BLaER1 (cell line): Measurements from ENCODE around the gene DOCK4.

Experiments
- H3K27ac ChIP-seq: shearing (Covaris generic); formaldehyde crosslinking; 2 replicates; pipeline ENCODE4 v1.8.1; 2022
- H3K27me3 ChIP-seq: shearing (Covaris generic); formaldehyde crosslinking; 2 replicates; pipeline ENCODE4 v1.8.1; 2022
- H3K36me3 ChIP-seq: shearing (Covaris generic); formaldehyde crosslinking; 2 replicates; pipeline ENCODE4 v1.8.1; 2022
- H3K4me1 ChIP-seq: shearing (Covaris generic); formaldehyde crosslinking; 2 replicates; pipeline ENCODE4 v1.8.1; 2022
- H3K4me2 ChIP-seq: shearing (Covaris generic); formaldehyde crosslinking; 2 replicates; pipeline ENCODE4 v1.8.1; 2022
- H3K4me3 ChIP-seq: shearing (Covaris generic); formaldehyde crosslinking; 2 replicates; pipeline ENCODE4 v1.8.1; 2022
- H3K9ac ChIP-seq: shearing (Covaris generic); formaldehyde crosslinking; 2 replicates; pipeline ENCODE4 v1.8.1; 2022
- H3K9me3 ChIP-seq: shearing (Covaris generic); formaldehyde crosslinking; 2 replicates; pipeline ENCODE4 v1.8.1; 2022
- H4K20me1 ChIP-seq: shearing (Covaris generic); formaldehyde crosslinking; 2 replicates; pipeline ENCODE4 v1.8.1; 2022
- Cebpa-rat ChIP-seq: shearing (Covaris generic); IDR thresholded peaks from 2 replicates; pipeline ENCODE4 v1.8.1; 2022

DOCK4 gene

GRCh38 chr7:112018305-112019030 is 187.7 kb downstream of the DOCK4 start:
- Histone ChIP-seq H3K4me3 (no peak overlapping the region), H4K20me1 (no peaks in the 10 kb centered on the region), H3K9me3 (no peaks in the 10 kb centered on the region), H3K27ac (no peak overlapping the region), H3K9ac (no peak overlapping the region), H3K36me3 (no peaks in the 10 kb centered on the region), H3K4me2 (no peak overlapping the region), H3K4me1 (no peaks in the 10 kb centered on the region), H3K27me3 (no peaks in the 10 kb centered on the region)
- TF ChIP-seq Cebpa-rat = no peak

GRCh38 chr7:112015146-112015545 is 191.1 kb downstream of the DOCK4 start:
- no peaks in the 10 kb centered on the region for H4K20me1 ChIP-seq
- TF ChIP-seq Cebpa-rat = no peak
- no peak overlapping the region for H3K9ac ChIP-seq
- H3K4me3 ChIP-seq = no peak overlapping the region
- no peak overlapping the region for H3K4me2 ChIP-seq
- H3K27me3 ChIP-seq = no peaks in the 10 kb centered on the region
- no peaks in the 10 kb centered on the region for H3K36me3 ChIP-seq
- H3K9me3 ChIP-seq = no peaks in the 10 kb centered on the region
- H3K27ac ChIP-seq = no peak overlapping the region
- no peaks in the 10 kb centered on the region for H3K4me1 ChIP-seq

- no peaks in the 10 kb centered on the region for H4K20me1 ChIP-seq
- no peak overlapping the region for H3K27ac ChIP-seq
- no peak overlapping the region for H3K4me2 ChIP-seq
- H3K4me1 ChIP-seq = no peaks in the 10 kb centered on the region
- H3K9me3 ChIP-seq = no peaks in the 10 kb centered on the region
- H3K4me3 ChIP-seq = no peak overlapping the region
- no peaks in the 10 kb centered on the region for H3K36me3 ChIP-seq
- no peak overlapping the region for H3K9ac ChIP-seq
- no peak for TF ChIP-seq Cebpa-rat
- H3K27me3 ChIP-seq = no peaks in the 10 kb centered on the region
Observed at GRCh38 chr7:112014347-112014746, 191.9 kb downstream of the DOCK4 start.

GRCh38 chr7:112013274-112013673 is 192.9 kb downstream of the DOCK4 start:
- Histone ChIP-seq H3K9me3 (no peaks in the 10 kb centered on the region), H3K4me1 (no peaks in the 10 kb centered on the region), H3K4me2 (no peak overlapping the region), H3K27me3 (no peaks in the 10 kb centered on the region), H3K27ac (no peak overlapping the region), H3K9ac (no peak overlapping the region), H4K20me1 (no peaks in the 10 kb centered on the region), H3K36me3 (no peaks in the 10 kb centered on the region), H3K4me3 (no peak overlapping the region)
- no peak for TF ChIP-seq Cebpa-rat

GRCh38 chr7:112012242-112012641 is 194.0 kb downstream of the DOCK4 start:
- Histone ChIP-seq H3K4me3 (no peak overlapping the region), H3K9ac (no peak overlapping the region), H3K27me3 (no peaks in the 10 kb centered on the region), H3K4me1 (no peaks in the 10 kb centered on the region), H3K27ac (no peak overlapping the region), H4K20me1 (no peaks in the 10 kb centered on the region), H3K36me3 (no peaks in the 10 kb centered on the region), H3K9me3 (no peaks in the 10 kb centered on the region), H3K4me2 (no peak overlapping the region)
- no peak for TF ChIP-seq Cebpa-rat

- H3K4me2 ChIP-seq = no peak overlapping the region
- no peak overlapping the region for H3K4me3 ChIP-seq
- no peaks in the 10 kb centered on the region for H3K9me3 ChIP-seq
- no peak overlapping the region for H3K9ac ChIP-seq
- no peaks in the 10 kb centered on the region for H3K27me3 ChIP-seq
- no peaks in the 10 kb centered on the region for H3K4me1 ChIP-seq
- no peak overlapping the region for H3K27ac ChIP-seq
- TF ChIP-seq Cebpa-rat = no peak
- no peaks in the 10 kb centered on the region for H4K20me1 ChIP-seq
- H3K36me3 ChIP-seq = no peaks in the 10 kb centered on the region
Observed at GRCh38 chr7:112010994-112011393, 195.2 kb downstream of the DOCK4 start.

GRCh38 chr7:112010109-112010508 is 196.1 kb downstream of the DOCK4 start:
- Histone ChIP-seq H4K20me1 (no peaks in the 10 kb centered on the region), H3K36me3 (no peaks in the 10 kb centered on the region), H3K4me1 (no peaks in the 10 kb centered on the region), H3K9ac (no peak overlapping the region), H3K9me3 (no peaks in the 10 kb centered on the region), H3K4me2 (no peak overlapping the region), H3K27ac (no peak overlapping the region), H3K27me3 (no peaks in the 10 kb centered on the region), H3K4me3 (no peak overlapping the region)
- no peak for TF ChIP-seq Cebpa-rat

- Histone ChIP-seq H3K9me3 (no peaks in the 10 kb centered on the region), H3K9ac (no peak overlapping the region), H3K4me2 (no peak overlapping the region), H4K20me1 (no peaks in the 10 kb centered on the region), H3K36me3 (no peaks in the 10 kb centered on the region), H3K4me1 (no peaks in the 10 kb centered on the region), H3K27me3 (no peaks in the 10 kb centered on the region), H3K27ac (no peak overlapping the region), H3K4me3 (no peak overlapping the region)
- no peak for TF ChIP-seq Cebpa-rat
Observed at GRCh38 chr7:112009081-112009480, 197.1 kb downstream of the DOCK4 start.

GRCh38 chr7:112007185-112007584 is 199.0 kb downstream of the DOCK4 start:
- no peaks in the 10 kb centered on the region for H3K9me3 ChIP-seq
- no peaks in the 10 kb centered on the region for H3K27me3 ChIP-seq
- no peak for TF ChIP-seq Cebpa-rat
- H3K4me3 ChIP-seq = no peak overlapping the region
- H3K36me3 ChIP-seq = no peaks in the 10 kb centered on the region
- no peak overlapping the region for H3K4me2 ChIP-seq
- H3K27ac ChIP-seq = no peak overlapping the region
- no peak overlapping the region for H3K9ac ChIP-seq
- no peaks in the 10 kb centered on the region for H3K4me1 ChIP-seq
- H4K20me1 ChIP-seq = no peaks in the 10 kb centered on the region

GRCh38 chr7:112006071-112006470 is 200.1 kb downstream of the DOCK4 start:
- Histone ChIP-seq H3K4me2 (no peak overlapping the region), H4K20me1 (no peaks in the 10 kb centered on the region)
- no peak for TF ChIP-seq Cebpa-rat

More at GRCh38 chr7:112006071-112006470, 200.1 kb downstream of the DOCK4 start:
- Histone ChIP-seq H3K4me3 (no peak overlapping the region), H3K27me3 (no peaks in the 10 kb centered on the region), H3K9ac (no peak overlapping the region), H3K4me1 (no peaks in the 10 kb centered on the region), H3K27ac (no peak overlapping the region), H3K36me3 (no peaks in the 10 kb centered on the region), H3K9me3 (no peaks in the 10 kb centered on the region)
